Trophoblast cell (in vitro differentiated cells and primary cell): ENCODE results near the gene NFATC1.
A peak's percentile ranks its signal among the peaks of the same experiment; 100 is the strongest.

Source experiments
- DNase-seq, 2 donors: peaks; one replicate each; pipeline ENCODE4 v3.0.0-alpha.2; 2016
- H2AFZ ChIP-seq: 2 replicates; pipeline ENCODE4 v1.6.1; 2013; ENCODE audit warnings: low read length, moderate library complexity, mild to moderate bottlenecking; ENCODE audit not compliant: insufficient read depth, poor library complexity
- H2AK5ac ChIP-seq: 2 replicates; pipeline ENCODE4 v1.6.1; 2013; ENCODE audit warnings: mild to moderate bottlenecking, low read length
- H2BK120ac ChIP-seq: 2 replicates; pipeline ENCODE4 v1.6.1; 2013; ENCODE audit warnings: low read length, mild to moderate bottlenecking, moderate library complexity; ENCODE audit not compliant: insufficient read depth, poor library complexity
- H2BK12ac ChIP-seq: 2 replicates; pipeline ENCODE4 v1.6.1; 2013; ENCODE audit warnings: mild to moderate bottlenecking, low read length, moderate library complexity
- H2BK5ac ChIP-seq: 2 replicates; pipeline ENCODE4 v1.6.1; 2013; ENCODE audit warnings: low read length, low read depth, moderate library complexity, mild to moderate bottlenecking; ENCODE audit not compliant: poor library complexity
- H3K14ac ChIP-seq: 2 replicates; pipeline ENCODE4 v1.6.1; 2013; ENCODE audit warnings: mild to moderate bottlenecking, low read length
- H3K18ac ChIP-seq: 2 replicates; pipeline ENCODE4 v1.6.1; 2013; ENCODE audit warnings: mild to moderate bottlenecking, low read length
- H3K23ac ChIP-seq: 2 replicates; pipeline ENCODE4 v1.6.1; 2013; ENCODE audit warnings: low read length
- H3K27ac ChIP-seq: 2 replicates; pipeline ENCODE4 v1.5.1; 2013; ENCODE audit warnings: low read depth, mild to moderate bottlenecking, inconsistent platforms, low read length, moderate library complexity
- H3K27me3 ChIP-seq: 2 replicates; pipeline ENCODE4 v1.6.1; 2013; ENCODE audit warnings: inconsistent platforms, mild to moderate bottlenecking, low read length, moderate library complexity; ENCODE audit not compliant: insufficient read depth
- H3K36me3 ChIP-seq, 2 experiments: 1 replicate in 1 of 2; 2 replicates in 1 of 2; pipeline ENCODE4 v1.6.1; 2013; ENCODE audit warnings: low read length in 2 of 2, mild to moderate bottlenecking in 2 of 2, moderate library complexity in 1 of 2; ENCODE audit not compliant: insufficient read depth in 2 of 2, control insufficient read depth in 1 of 2
- H3K4ac ChIP-seq: 2 replicates; pipeline ENCODE4 v1.6.1; 2013; ENCODE audit warnings: low read depth, mild to moderate bottlenecking, low read length, moderate library complexity
- H3K4me1 ChIP-seq, 2 experiments: 1 replicate in 1 of 2; 2 replicates in 1 of 2; pipeline ENCODE4 v1.6.1; 2013; ENCODE audit warnings: low read length in 2 of 2, mild to moderate bottlenecking in 2 of 2, moderate library complexity in 1 of 2; ENCODE audit not compliant: insufficient read depth in 2 of 2, control insufficient read depth in 1 of 2
- H3K4me2 ChIP-seq: 2 replicates; pipeline ENCODE4 v1.6.1; 2013; ENCODE audit warnings: inconsistent platforms, mild to moderate bottlenecking, low read length, moderate library complexity
- H3K4me3 ChIP-seq: 2 replicates; pipeline ENCODE4 v1.5.1; 2013; ENCODE audit warnings: mild to moderate bottlenecking, low read depth, low read length, inconsistent platforms
- H3K79me1 ChIP-seq: one replicate; pipeline ENCODE4 v1.6.1; 2013; ENCODE audit warnings: low read length
- H3K79me2 ChIP-seq: 2 replicates; pipeline ENCODE4 v1.6.1; 2013; ENCODE audit warnings: low read length, mild to moderate bottlenecking; ENCODE audit not compliant: control insufficient read depth, insufficient read depth, poor library complexity
- H3K9ac ChIP-seq: 2 replicates; pipeline ENCODE4 v1.6.1; 2013; ENCODE audit warnings: mild to moderate bottlenecking, low read length
- H3K9me3 ChIP-seq: 2 replicates; pipeline ENCODE4 v1.6.1; 2013; ENCODE audit warnings: low read depth, mild to moderate bottlenecking, control low read depth, inconsistent platforms, low read length; ENCODE audit not compliant: insufficient read depth
- H4K12ac ChIP-seq: 2 replicates; pipeline ENCODE4 v1.6.1; 2013; ENCODE audit warnings: low read depth, mild to moderate bottlenecking, low read length, moderate library complexity
- H4K8ac ChIP-seq: 2 replicates; pipeline ENCODE4 v1.6.1; 2013; ENCODE audit warnings: low read depth, mild to moderate bottlenecking, low read length, moderate library complexity
- H4K91ac ChIP-seq: one replicate; pipeline ENCODE4 v1.6.1; 2013; ENCODE audit warnings: low read depth, mild to moderate bottlenecking, low read length, moderate library complexity
- WGBS: extraction: QIAGEN DNeasy Blood & Tissue Kit; methylation state at CpG from one replicate; pipeline ENCODE4 v1.1.7; 2013; ENCODE audit warnings: missing lambda C conversion rate; ENCODE audit not compliant: insufficient read length, insufficient coverage; ENCODE audit errors: extremely low coverage; 5-methylcytosine and 5-hydroxymethylcytosine counted together

Gene NFATC1

DNA sequence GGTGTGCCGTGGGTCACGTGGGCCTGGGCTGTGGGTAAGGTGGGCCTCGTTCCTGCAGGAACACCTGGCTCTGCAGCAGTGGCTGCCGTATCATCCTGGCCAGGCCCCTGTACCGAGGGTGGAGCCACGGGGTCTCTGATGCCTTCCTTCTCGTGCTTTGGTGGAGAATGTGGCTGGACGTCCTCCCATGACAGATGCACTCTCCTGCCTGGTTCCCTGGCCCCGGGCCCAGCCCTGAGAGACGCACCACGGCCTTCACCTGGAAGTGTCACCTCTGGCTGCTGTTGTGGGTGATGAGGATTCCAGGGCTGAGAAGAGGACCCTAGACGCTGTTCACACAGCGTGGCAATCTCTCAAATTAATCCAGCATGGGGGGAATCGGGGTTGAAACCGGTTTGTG lies 49.5 kb downstream of the NFATC1 start:
- Histone ChIP-seq H3K9me3 (peaks cover 2% of the 10 kb centered on the region), H3K18ac (no peak overlapping the region), H3K27ac (no peak overlapping the region), H2BK5ac (no peak overlapping the region), H3K4me3 (no peak overlapping the region), H2AFZ (no peak overlapping the region), H3K4ac (no peak overlapping the region), H3K4me2 (no peak overlapping the region), H3K4me1 (peaks cover 9 to 18% of the 10 kb centered on the region in 2 experiments), H4K8ac (no peak overlapping the region), H3K23ac (no peak overlapping the region), H2BK120ac (no peak overlapping the region), H3K14ac (no peak overlapping the region), H4K12ac (no peak overlapping the region), H3K36me3 (no peaks in the 10 kb centered on the region), H4K91ac (no peak overlapping the region), H2BK12ac (no peak overlapping the region), H3K27me3 (no peaks in the 10 kb centered on the region), H2AK5ac (no peak overlapping the region), H3K79me1 (peaks cover 4% of the 10 kb centered on the region), H3K79me2 (no peaks in the 10 kb centered on the region), H3K9ac (no peak overlapping the region)
- no CpG with 5 or more reads among the region's 15 CpGs for WGBS
- DNase-seq: peak in 1 of 2 donors; percentile 47

DNA sequence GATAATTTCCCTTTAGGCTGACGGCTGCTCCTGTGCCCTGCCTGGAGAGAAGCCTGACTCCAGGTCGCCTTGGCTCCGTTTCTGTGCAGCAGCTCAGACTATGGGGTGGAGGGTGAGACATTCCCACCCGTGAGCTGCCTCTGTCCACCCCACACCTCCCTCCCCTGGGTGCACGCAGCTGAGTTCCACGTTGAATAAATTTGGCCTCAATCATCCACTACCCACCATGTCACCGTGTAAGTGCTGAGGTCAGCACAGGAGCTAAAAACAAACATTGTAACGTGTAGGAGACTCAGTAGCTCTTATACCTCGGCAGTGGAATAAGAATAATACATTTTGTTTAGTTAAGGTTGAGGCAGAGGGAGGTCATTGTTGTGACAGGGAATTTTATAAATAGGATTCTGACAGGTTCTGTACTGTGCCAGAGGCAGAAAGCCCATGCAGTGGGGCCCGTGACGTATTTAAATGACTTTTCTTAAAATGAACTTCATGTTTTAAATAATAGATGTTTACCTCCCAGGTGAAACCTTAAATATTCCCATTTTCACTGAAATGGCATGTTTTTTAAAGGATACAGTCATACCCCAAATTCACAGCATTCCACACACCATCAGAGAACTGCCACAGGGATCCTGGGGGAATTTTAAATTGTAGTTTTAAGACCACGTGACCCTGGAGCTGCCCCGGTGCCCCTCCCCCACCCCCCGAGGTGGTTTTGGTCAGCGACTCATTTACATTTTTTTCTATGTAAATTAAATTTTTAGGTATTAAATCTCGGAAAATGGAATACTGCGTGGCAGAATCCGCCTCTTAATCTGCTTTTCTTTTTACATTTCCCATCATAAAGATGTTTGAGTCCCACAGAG lies 50.2 kb downstream of the NFATC1 start:
- Histone ChIP-seq H3K23ac (no peak overlapping the region), H3K79me1 (peaks cover 4% of the 10 kb centered on the region), H4K8ac (no peak overlapping the region), H3K4ac (no peak overlapping the region), H2BK12ac (peak overlapping the region; percentile 5), H2AK5ac (peak overlapping the region; percentile 15), H3K14ac (peak overlapping the region; percentile 18), H3K9me3 (peaks cover 2% of the 10 kb centered on the region), H3K4me1 (peaks cover 9 to 18% of the 10 kb centered on the region in 2 experiments), H4K12ac (no peak overlapping the region), H3K18ac (peak overlapping the region; percentile 22), H2BK120ac (no peak overlapping the region), H3K27ac (no peak overlapping the region), H2AFZ (no peak overlapping the region), H3K27me3 (no peaks in the 10 kb centered on the region), H3K79me2 (no peaks in the 10 kb centered on the region), H2BK5ac (no peak overlapping the region), H3K9ac (no peak overlapping the region), H4K91ac (no peak overlapping the region), H3K4me2 (no peak overlapping the region), H3K36me3 (peaks cover 0 to 1% of the 10 kb centered on the region in 2 experiments), H3K4me3 (no peak overlapping the region)
- no CpG with 5 or more reads among the region's 18 CpGs for WGBS
- peak in 1 of 2 donors; percentile 45 for DNase-seq

DNA sequence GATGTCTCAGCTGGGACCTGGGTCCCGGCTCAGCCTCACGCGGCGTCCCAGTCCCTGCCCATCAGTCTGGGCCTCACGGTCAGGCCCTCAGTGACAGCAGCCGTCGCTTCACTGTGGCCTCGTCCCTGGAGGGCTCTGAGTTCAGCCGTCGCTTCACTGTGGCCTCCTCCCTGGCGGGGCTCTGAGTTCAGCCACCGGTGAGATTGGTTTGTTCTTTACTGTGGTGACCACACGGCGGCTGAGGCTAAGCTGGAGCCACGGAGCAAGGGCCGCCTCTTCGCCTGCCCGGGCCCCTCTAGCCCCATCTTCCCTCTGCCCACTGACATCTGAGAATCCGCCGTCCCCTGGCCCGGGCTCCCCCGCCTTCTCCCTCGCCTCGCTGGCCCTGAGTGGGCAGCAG lies 51.2 kb downstream of the NFATC1 start:
- no peak overlapping the region for H3K27ac ChIP-seq
- H4K8ac ChIP-seq: no peak overlapping the region
- H3K14ac ChIP-seq: no peak overlapping the region
- no peak overlapping the region for H3K18ac ChIP-seq
- no peak overlapping the region for H2BK5ac ChIP-seq
- H2BK12ac ChIP-seq: peak overlapping the region; percentile 1
- no peaks in the 10 kb centered on the region for H3K79me2 ChIP-seq
- H3K4me2 ChIP-seq: no peak overlapping the region
- H3K4me1 ChIP-seq: peaks cover 9 to 18% of the 10 kb centered on the region in 2 experiments
- DNase-seq: no peak
- H3K4ac ChIP-seq: no peak overlapping the region
- no CpG with 5 or more reads among the region's 24 CpGs for WGBS
- no peak overlapping the region for H3K4me3 ChIP-seq
- H3K9ac ChIP-seq: no peak overlapping the region
- H3K9me3 ChIP-seq: peaks cover 2% of the 10 kb centered on the region
- H4K12ac ChIP-seq: no peak overlapping the region
- H2BK120ac ChIP-seq: no peak overlapping the region
- H3K23ac ChIP-seq: no peak overlapping the region
- no peak overlapping the region for H2AK5ac ChIP-seq
- H4K91ac ChIP-seq: peak overlapping the region; percentile 6
- H3K27me3 ChIP-seq: no peaks in the 10 kb centered on the region
- H3K36me3 ChIP-seq: peaks cover 0 to 3% of the 10 kb centered on the region in 2 experiments
- H2AFZ ChIP-seq: no peak overlapping the region
- peaks cover 4% of the 10 kb centered on the region for H3K79me1 ChIP-seq

- no peak overlapping the region for H3K18ac ChIP-seq
- H3K9ac ChIP-seq: no peak overlapping the region
- DNase-seq: no peak
- no peak overlapping the region for H2BK120ac ChIP-seq
- no peak overlapping the region for H2AFZ ChIP-seq
- H3K4me2 ChIP-seq: no peak overlapping the region
- H3K79me1 ChIP-seq: peaks cover 4% of the 10 kb centered on the region
- no peaks in the 10 kb centered on the region for H3K79me2 ChIP-seq
- H3K27me3 ChIP-seq: no peaks in the 10 kb centered on the region
- H3K36me3 ChIP-seq: peaks cover 0 to 3% of the 10 kb centered on the region in 2 experiments
- H3K14ac ChIP-seq: no peak overlapping the region
- H3K9me3 ChIP-seq: peaks cover 2% of the 10 kb centered on the region
- WGBS: no CpG with 5 or more reads among the region's 29 CpGs
- no peak overlapping the region for H3K23ac ChIP-seq
- H2BK12ac ChIP-seq: peak overlapping the region; percentile 34
- peaks cover 9 to 18% of the 10 kb centered on the region in 2 experiments for H3K4me1 ChIP-seq
- H4K91ac ChIP-seq: no peak overlapping the region
- no peak overlapping the region for H3K4ac ChIP-seq
- no peak overlapping the region for H4K8ac ChIP-seq
- no peak overlapping the region for H2BK5ac ChIP-seq
- H3K4me3 ChIP-seq: no peak overlapping the region
- H2AK5ac ChIP-seq: no peak overlapping the region
- H3K27ac ChIP-seq: no peak overlapping the region
- no peak overlapping the region for H4K12ac ChIP-seq
These were observed 52.1 kb downstream of the NFATC1 start for GRCh38 chr18:79447703-79448367.
